Keratinocyte (primary cell): ENCODE measurements around the gene PEDS1. TPM values are rescaled to one million over a fixed set of nuclear protein-coding genes. Genes with fewer than 3 reads are reported as not detected.
A peak's percentile ranks its signal among the peaks of the same experiment; 100 is the strongest.

ENCODE experiments used
- DNase-seq: peaks from one replicate; pipeline ENCODE4 v3.0.0-alpha.2; 2011; ENCODE audit warnings: low read depth, missing footprints, low spot score
- FAIRE-seq: peaks from 2 replicates; lab custom pipeline; 2011; peaks lifted over from hg19 to GRCh38; lab: Jason Lieb, UNC
- H2AFZ ChIP-seq: 2 replicates; pipeline ENCODE4 v1.6.0; 2012; ENCODE audit warnings: low read length, control low read depth, inconsistent platforms; ENCODE audit not compliant: control insufficient read depth
- H3K27ac ChIP-seq: 2 replicates; pipeline ENCODE4 v1.5.1; 2011; ENCODE audit warnings: low read length; ENCODE audit not compliant: control insufficient read depth, insufficient read depth
- H3K27me3 ChIP-seq: 3 replicates; pipeline ENCODE4 v1.6.0; 2011; ENCODE audit warnings: low read length; ENCODE audit not compliant: control insufficient read depth, insufficient read depth; ENCODE audit errors: extremely low read depth
- H3K36me3 ChIP-seq, 2 experiments: 2 replicates in 1 of 2; 3 replicates in 1 of 2; pipeline ENCODE4 v1.5.1; 2011; ENCODE audit warnings: low read length in 2 of 2, mild to moderate bottlenecking in 1 of 2; ENCODE audit not compliant: control insufficient read depth in 2 of 2, insufficient read depth in 2 of 2; ENCODE audit errors: extremely low read depth in 1 of 2
- H3K4me1 ChIP-seq: 3 replicates; pipeline ENCODE4 v1.5.1; 2011; ENCODE audit warnings: low read length; ENCODE audit not compliant: control insufficient read depth, insufficient read depth; ENCODE audit errors: extremely low read depth
- H3K4me2 ChIP-seq: 3 replicates; pipeline ENCODE4 v1.6.0; 2011; ENCODE audit warnings: low read depth, low read length; ENCODE audit not compliant: control insufficient read depth, insufficient read depth; ENCODE audit errors: extremely low read depth
- H3K4me3 ChIP-seq, 3 experiments: fragments of 200-600 bp in 1 of 3; sonication (generic) in 1 of 3; 2 replicates in 2 of 3; 3 replicates in 1 of 3; pipeline ENCODE4 v1.5.1; 2011 to 2016; ENCODE audit warnings: low read length in 3 of 3, mild to moderate bottlenecking in 3 of 3, control low read depth in 2 of 3, inconsistent platforms in 1 of 3, low read depth in 1 of 3, mixed read lengths in 1 of 3, mixed run types in 1 of 3, moderate library complexity in 1 of 3; ENCODE audit not compliant: control insufficient read depth in 2 of 3, insufficient read depth in 2 of 3; ENCODE audit errors: extremely low read depth in 1 of 3
- H3K79me2 ChIP-seq: 2 replicates; pipeline ENCODE4 v1.6.0; 2012; ENCODE audit warnings: low read length; ENCODE audit not compliant: control insufficient read depth, insufficient read depth
- H3K9ac ChIP-seq: 3 replicates; pipeline ENCODE4 v1.6.0; 2011; ENCODE audit warnings: low read length; ENCODE audit not compliant: control insufficient read depth, insufficient read depth; ENCODE audit errors: extremely low read depth
- H3K9me1 ChIP-seq: 3 replicates; pipeline ENCODE4 v1.6.0; 2011; ENCODE audit warnings: low read length; ENCODE audit not compliant: control insufficient read depth, insufficient read depth; ENCODE audit errors: extremely low read depth
- H3K9me3 ChIP-seq: 2 replicates; pipeline ENCODE4 v1.5.1; 2012; ENCODE audit warnings: low read depth, low read length; ENCODE audit not compliant: control insufficient read depth
- H4K20me1 ChIP-seq: 3 replicates; pipeline ENCODE4 v1.6.0; 2011; ENCODE audit warnings: low read length; ENCODE audit not compliant: control insufficient read depth, insufficient read depth; ENCODE audit errors: extremely low read depth
- EZH2 ChIP-seq: IDR thresholded peaks from one replicate; pipeline ENCODE4 v1.6.1; 2012; ENCODE audit warnings: inconsistent platforms, mild to moderate bottlenecking, low read length, moderate library complexity
- dilution Hi-C: fragments of 300-500 bp; cut with MboI; formaldehyde crosslinking; loops from one replicate; pipeline ENCODE4 v1.7.0; 2020; ENCODE audit warnings: low sequenced_read_pairs; ENCODE audit not compliant: extremely low pct_ligation_motif_present
- polyA plus RNA-seq, 5 experiments: library from polyadenylated mRNA; depleted of rRNA in 3 of 5; stranded (reverse) in 3 of 5; stranded (forward) in 1 of 5; unstranded in 1 of 5; fragments of >200 nt; gene quantifications; 1 replicate in 1 of 5; 2 replicates in 3 of 5; 3 replicates in 1 of 5; pipeline versions ENCODE4 v1.2.1 to v1.2.3, GENCODE V29; 2011 to 2012; ENCODE audit warnings: missing spikeins in 2 of 5, low read depth in 1 of 5, low replicate concordance in 1 of 5
- TF ChIP-seq, protein P1 (sequence below), 3 experiments: IDR thresholded peaks in 1 of 3; conservative IDR thresholded peaks in 1 of 3; optimal IDR thresholded peaks in 1 of 3; 2 replicates in 2 of 3; 3 replicates in 1 of 3; pipeline versions ENCODE3 to v1.5.1; 2011; ENCODE audit warnings: low read length in 3 of 3, mild to moderate bottlenecking in 3 of 3, moderate library complexity in 2 of 3, control low read depth in 1 of 3, inconsistent platforms in 1 of 3; ENCODE audit not compliant: insufficient read depth in 2 of 3; ENCODE audit errors: extremely low read depth in 1 of 3

The PEDS1 gene
- polyA plus RNA-seq, 1 donor (not counting 4 experiments of a cell fraction or from before 2014, with no cell fraction given) = 48.7 TPM

DNA sequence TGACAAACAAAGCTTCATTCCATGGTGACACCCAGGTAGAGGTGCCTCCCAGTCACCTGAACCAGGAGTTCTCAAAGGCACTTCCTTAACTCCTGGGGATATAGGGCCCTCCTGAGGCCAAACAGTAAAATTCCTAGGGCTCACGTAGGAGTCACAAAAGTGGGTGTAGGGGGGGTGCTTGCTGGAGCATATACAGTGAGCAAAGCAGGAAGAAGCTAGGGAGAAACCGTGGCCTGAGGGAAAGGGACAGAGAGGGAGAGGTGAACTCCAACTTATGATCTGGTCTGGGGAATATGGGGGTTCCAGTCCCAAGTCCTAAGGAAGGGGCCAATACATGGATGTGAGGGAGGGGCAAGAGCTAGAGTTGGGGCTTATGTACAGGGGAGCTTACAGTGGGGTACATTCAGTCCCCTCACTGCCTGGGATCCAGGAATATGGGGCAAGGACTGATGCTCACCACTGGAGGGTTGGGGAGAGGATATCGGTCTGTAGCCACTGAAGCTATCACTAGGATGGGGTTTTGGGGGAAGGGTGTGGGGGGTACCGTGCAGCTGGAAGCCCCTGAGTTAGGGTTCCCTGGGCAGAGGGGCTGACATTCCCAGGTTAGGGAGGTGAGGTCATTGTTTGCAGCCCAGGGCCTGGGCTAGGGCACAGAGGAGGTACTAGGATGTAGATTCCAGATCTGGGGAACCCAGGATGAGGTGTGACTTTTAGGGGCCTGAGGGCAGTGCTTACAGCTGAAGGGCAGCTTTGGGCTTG is 950 bp downstream of the PEDS1 start:
- peaks cover 3% of the 10 kb centered on the region for H3K9me1 ChIP-seq
- FAIRE-seq = no peak
- peak overlapping the region; percentile 94 for H3K27ac ChIP-seq
- H3K4me2 ChIP-seq = peak overlapping the region; percentile 100
- H3K27me3 ChIP-seq = no peaks in the 10 kb centered on the region
- peaks cover 47% of the 10 kb centered on the region for H3K4me1 ChIP-seq
- peak overlapping the region; percentile 97 for H3K9ac ChIP-seq
- TF ChIP-seq, protein P1, sequence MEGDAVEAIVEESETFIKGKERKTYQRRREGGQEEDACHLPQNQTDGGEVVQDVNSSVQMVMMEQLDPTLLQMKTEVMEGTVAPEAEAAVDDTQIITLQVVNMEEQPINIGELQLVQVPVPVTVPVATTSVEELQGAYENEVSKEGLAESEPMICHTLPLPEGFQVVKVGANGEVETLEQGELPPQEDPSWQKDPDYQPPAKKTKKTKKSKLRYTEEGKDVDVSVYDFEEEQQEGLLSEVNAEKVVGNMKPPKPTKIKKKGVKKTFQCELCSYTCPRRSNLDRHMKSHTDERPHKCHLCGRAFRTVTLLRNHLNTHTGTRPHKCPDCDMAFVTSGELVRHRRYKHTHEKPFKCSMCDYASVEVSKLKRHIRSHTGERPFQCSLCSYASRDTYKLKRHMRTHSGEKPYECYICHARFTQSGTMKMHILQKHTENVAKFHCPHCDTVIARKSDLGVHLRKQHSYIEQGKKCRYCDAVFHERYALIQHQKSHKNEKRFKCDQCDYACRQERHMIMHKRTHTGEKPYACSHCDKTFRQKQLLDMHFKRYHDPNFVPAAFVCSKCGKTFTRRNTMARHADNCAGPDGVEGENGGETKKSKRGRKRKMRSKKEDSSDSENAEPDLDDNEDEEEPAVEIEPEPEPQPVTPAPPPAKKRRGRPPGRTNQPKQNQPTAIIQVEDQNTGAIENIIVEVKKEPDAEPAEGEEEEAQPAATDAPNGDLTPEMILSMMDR (optimal IDR thresholded peaks at IDR 0.05 in 1 of 3, IDR thresholded peaks at IDR 0.05 in 1 of 3, conservative IDR thresholded peaks at IDR 0.05 in 1 of 3; ENCODE audit: extremely low read depth in 1 of 3, insufficient read depth in 2 of 3, low read length in 3 of 3) = peak; percentile 12 to 51 (median 46)
- TF ChIP-seq EZH2 = no peak
- peaks cover 13 to 23% of the 10 kb centered on the region in 2 experiments for H3K36me3 ChIP-seq
- no peak overlapping the region for H2AFZ ChIP-seq
- no peaks in the 10 kb centered on the region for H3K9me3 ChIP-seq
- DNase-seq = no peak
- dilution Hi-C loops = no loop called here
- H3K79me2 ChIP-seq = peaks cover 56% of the 10 kb centered on the region
- peak overlapping the region; percentile 93 to 97 (median 96) for H3K4me3 ChIP-seq
- peaks cover 11% of the 10 kb centered on the region for H4K20me1 ChIP-seq

DNA sequence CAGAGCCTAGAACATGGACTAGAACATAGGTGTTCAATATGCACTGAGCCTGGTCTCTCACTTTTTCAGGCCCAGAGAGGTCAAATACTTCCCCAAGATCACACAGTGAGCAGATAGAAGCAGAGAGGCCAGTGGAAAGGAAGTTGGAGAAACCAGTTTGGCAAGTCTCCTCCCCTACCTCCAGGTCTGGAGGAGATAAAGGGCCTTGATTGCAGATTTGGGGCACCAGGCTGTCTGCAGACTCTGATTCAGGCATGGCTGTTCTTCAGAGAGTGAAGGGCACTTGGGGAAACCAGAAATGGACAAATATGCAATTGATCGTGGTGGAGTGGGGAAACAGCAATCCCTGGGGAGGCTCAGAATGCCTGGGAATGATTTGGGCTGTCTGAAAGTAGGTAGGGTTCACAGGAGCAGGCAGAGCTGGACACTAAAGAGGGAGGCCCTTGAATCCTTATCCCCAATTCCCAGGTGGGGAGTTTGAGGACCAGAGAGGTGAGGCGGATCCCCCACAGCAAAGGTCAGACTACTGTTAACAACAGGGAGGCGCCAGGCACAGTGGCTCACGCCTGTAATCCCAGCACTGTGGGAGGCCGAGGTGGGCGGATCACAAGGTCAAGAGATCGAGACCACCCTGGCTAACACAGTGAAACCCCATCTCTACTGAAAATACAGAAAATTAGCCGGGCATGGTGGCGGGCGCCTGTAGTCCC is 2.3 kb downstream of the PEDS1 start:
- no peak overlapping the region for H2AFZ ChIP-seq
- H3K9ac ChIP-seq = peak overlapping the region; percentile 97
- FAIRE-seq (no peak), DNase-seq (no peak)
- H3K4me3 ChIP-seq = peak overlapping the region; percentile 57 to 97 (median 57)
- H3K79me2 ChIP-seq = peaks cover 67% of the 10 kb centered on the region
- dilution Hi-C loops = no loop called here
- H3K4me2 ChIP-seq = peak overlapping the region; percentile 100
- H3K36me3 ChIP-seq = peaks cover 16 to 32% of the 10 kb centered on the region in 2 experiments
- H3K9me3 ChIP-seq = no peaks in the 10 kb centered on the region
- H3K27me3 ChIP-seq = no peaks in the 10 kb centered on the region
- peak overlapping the region; percentile 94 for H3K27ac ChIP-seq
- H4K20me1 ChIP-seq = peaks cover 11% of the 10 kb centered on the region
- peaks cover 56% of the 10 kb centered on the region for H3K4me1 ChIP-seq
- H3K9me1 ChIP-seq = peaks cover 3% of the 10 kb centered on the region
- TF ChIP-seq EZH2 = no peak
- TF ChIP-seq, protein P1 (optimal IDR thresholded peaks at IDR 0.05 in 1 of 3, IDR thresholded peaks at IDR 0.05 in 1 of 3, conservative IDR thresholded peaks at IDR 0.05 in 1 of 3; ENCODE audit: extremely low read depth in 1 of 3, insufficient read depth in 2 of 3, low read length in 3 of 3) = no peak
